ENCODE measurements around the gene POLA2.
"Not testable (repeated sequence)": the region's sequence is repeated elsewhere in the genome, so short reads cannot be mapped to it uniquely, and the experiment has no call there.

The POLA2 gene, protein sequence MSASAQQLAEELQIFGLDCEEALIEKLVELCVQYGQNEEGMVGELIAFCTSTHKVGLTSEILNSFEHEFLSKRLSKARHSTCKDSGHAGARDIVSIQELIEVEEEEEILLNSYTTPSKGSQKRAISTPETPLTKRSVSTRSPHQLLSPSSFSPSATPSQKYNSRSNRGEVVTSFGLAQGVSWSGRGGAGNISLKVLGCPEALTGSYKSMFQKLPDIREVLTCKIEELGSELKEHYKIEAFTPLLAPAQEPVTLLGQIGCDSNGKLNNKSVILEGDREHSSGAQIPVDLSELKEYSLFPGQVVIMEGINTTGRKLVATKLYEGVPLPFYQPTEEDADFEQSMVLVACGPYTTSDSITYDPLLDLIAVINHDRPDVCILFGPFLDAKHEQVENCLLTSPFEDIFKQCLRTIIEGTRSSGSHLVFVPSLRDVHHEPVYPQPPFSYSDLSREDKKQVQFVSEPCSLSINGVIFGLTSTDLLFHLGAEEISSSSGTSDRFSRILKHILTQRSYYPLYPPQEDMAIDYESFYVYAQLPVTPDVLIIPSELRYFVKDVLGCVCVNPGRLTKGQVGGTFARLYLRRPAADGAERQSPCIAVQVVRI

DNA sequence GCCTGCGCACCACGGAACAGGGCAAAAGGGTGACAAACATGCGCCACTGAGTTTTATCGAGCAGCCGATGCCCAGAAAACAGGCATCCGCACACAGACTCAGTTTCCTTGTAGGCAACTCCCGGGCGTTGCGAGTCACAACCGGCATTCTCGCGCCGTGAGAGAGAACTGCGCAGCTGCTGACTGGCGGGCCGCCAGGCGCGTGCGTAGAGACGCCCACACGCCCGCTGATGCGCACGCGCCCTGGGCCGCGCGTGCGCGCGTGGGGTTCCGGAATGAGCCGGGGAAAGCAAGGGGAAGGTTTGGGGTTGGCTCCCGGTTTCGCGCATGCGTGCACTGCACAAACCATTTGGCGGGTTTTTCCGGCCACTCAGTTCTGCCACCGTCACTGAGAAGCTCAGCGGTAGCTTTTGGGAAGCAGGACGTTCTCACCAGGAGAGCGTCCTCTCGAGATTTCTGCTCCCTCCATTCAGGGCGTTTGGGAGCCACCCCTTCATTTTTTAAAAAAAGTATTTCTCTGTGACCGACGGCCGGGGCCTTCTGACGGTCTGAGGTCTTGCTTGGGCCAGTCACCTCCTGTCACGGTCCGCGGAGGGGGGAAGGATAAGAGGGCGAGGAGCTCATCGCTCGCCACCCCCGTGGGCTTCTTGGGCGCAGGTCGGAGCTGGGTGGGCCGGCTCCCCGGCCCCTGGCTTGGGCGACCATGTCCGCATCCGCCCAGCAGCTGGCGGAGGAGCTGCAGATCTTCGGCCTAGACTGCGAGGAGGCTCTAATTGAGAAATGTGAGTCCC lies at the start of gene POLA2:
POLA2 (plus strand) TSS at position 372 of the 790 bp plus-strand sequence; CDS start at position 703, 331 bp downstream.
- in situ Hi-C loops (cut with MboI; ENCODE audit: low sequenced_read_pairs): no loop called here

DNA sequence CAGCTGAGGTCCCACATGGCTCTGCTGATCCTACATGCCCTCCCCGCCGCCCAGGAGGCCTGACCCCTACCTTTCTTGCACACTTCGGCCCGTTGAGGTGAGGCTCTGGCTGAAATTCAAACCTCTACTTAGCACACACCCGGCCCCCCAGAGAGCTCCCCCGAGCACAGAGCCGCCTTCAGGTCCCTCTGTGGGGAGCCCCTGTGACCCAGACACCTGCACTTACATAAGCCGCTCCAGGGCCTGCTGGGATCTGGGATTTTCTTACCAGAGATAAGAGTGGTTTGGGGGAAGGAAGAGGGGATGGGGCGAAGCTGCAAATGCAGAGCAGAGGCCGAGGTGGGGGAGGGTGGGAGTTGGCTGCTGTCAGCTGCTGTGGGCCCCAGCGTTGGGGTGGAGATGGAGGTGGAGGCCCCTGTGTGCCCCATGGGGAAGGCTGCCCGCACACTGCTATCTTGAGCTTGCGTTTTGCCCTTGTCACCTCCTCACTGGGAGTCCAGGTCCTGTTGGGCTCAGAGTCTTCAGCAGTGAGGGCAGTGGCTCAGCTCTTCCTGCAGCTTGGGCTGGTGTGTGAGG lies 49.4 kb upstream of the POLA2 start:
- in situ Hi-C loops (cut with MboI; ENCODE audit: low sequenced_read_pairs): no loop called here

DNA sequence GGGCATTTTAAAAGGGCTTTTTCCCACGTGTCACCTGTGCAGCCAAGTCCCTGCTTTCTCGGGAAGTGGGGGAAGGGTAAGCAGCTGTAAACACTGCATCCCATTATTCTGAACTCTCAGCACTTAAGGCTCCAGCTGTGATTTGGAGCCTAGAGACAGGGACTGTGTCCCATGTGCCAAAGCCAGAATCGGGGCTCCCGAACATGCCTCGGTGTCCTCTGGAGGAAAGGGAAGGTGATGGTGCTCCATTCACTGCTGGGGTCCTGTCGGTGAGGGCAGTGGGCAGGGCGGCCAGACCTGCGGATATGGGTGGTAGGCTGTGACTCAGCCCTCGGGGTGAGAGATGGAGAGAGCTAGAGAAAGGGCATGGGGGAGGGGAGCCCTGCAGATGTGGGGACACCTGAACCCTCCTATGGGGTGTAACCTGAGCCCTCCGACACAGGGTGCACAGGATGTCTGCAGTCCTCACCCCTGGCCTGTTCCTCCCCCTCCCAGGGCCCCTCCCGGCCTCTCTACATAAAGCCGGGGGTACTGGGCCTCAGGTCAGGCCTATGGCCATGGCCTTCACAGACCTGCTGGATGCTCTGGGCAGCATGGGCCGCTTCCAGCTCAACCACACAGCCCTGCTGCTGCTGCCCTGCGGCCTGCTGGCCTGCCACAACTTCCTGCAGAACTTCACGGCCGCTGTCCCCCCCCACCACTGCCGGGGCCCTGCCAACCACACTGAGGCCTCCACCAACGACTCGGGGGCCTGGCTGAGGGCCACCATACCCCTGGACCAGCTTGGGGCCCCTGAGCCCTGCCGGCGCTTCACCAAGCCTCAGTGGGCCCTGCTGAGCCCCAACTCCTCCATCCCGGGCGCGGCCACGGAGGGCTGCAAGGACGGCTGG lies 48.2 kb upstream of the POLA2 start:
- in situ Hi-C loops (cut with MboI; ENCODE audit: low sequenced_read_pairs): no loop called here

DNA sequence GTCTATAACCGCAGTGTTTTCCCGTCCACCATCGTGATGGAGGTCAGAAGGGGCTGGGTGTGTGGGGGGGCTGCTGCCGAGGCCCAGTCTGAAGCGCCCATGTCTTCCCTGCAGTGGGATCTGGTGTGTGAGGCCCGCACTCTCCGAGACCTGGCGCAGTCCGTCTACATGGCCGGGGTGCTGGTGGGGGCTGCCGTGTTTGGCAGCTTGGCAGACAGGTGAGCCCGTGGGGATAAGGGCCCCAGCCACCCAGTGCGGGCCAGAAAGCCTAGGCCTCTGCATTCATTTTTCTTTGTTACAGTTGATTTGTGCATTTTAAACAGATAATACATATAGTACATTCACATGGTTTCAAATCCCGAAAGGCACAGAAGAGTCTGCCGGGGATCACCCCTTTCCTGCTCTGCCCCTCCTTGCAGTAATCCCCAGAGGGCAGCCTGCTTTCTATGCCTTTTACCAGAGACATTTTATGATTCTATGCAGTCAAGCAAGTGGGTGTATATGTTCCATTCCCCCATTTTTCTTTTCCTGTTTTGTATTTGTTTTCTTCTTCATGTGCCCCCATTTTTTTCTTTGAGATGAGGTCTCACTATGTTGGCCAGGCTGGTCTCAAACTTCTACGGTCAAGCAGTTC lies 47.4 kb upstream of the POLA2 start:
- in situ Hi-C loops (cut with MboI; ENCODE audit: low sequenced_read_pairs): no loop called here

DNA sequence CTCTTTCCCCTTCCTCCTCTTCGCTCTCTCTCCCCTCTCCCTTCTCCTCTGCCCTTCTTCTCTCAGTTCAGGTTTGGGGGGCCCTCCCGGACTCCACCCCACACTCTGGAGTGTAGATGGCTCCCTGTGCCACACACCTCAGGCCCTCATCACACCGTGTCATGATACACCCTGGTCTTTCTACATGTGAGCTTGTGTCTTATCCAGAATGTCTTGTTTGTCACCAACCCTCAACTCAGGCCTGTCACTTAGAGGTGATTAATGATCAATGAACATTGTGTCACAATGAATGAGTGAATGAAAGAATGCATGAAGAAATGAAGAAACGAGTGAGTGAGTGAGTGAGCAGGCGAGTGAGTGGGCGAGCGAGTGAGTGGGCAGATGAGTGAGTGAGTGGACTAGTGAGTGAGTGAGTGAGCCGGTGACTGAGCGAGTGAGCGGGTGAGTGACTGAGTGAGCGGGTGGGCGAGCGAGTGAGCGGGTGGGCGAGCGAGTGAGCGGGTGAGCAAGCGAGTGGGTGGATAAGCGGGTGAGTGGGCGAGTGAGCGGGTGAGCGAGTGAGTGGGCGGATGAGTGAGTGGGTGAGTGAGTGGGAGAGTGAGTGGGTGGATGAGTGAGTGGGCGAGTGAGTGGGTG lies 46.2 kb upstream of the POLA2 start:
- in situ Hi-C loops (cut with MboI; ENCODE audit: low sequenced_read_pairs): no loop called here

DNA sequence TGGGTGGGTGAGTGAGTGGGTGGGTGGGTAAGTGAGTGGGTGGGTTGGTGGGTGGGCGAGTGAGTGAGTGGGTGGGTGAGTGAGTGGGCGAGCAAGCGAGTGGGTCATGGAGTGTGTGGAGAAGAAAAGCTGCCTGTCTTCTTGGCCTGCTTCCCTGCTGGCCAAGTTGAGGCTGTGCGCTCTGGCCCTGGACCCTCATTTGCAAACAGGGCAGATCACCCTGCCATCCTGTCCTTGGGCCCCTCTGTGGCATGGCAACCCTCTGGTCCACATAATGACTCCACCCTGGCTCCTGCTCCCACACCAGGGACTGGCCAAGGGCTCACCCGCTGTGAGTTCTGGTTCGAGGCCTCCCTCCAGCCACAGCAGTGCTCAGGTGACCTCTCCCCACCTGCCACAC lies 44.9 kb upstream of the POLA2 start:
- in situ Hi-C loops (cut with MboI; ENCODE audit: low sequenced_read_pairs): no loop called here

DNA sequence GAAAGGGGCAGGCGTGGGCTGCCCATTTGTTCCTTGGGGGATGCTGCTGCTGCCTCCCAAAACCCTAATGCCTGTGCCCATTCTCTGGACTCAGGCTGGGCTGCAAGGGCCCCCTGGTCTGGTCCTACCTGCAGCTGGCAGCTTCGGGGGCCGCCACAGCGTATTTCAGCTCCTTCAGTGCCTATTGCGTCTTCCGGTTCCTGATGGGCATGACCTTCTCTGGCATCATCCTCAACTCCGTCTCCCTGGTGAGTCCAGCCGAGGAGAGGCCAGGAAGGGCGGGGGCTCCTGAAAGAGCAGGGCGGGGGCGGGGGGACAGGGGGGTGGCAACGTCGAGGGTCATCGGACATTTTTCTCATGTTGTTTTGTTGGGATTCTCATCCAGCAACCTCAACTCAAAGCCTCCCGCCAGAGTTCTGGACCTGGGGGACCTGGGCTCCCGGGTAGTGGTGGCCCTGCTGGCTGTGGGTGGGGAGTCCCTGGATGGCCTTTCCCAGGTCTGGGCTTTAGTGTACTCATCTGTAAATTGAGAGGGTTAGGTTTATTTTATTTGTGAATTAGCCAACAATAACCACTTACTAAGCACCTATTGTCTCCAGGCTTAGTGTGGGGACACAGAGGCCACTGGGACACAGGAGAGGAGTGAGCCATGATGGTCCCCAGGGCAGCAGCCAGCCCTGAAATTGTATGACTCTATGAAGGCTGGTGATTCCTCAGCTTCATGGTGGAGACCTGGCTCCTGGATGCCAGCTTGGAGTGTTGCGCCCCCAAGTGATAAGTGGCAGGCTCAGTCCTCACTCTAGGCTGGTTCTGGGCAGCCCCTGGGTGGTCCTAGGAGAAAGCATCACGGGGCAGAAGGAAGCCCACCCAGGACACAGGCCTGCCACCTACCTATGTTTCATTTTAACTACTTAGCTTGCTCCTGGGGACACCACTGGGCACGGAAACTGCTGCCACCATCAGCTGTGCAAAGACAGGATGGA lies 44.0 kb upstream of the POLA2 start:
- in situ Hi-C loops (cut with MboI; ENCODE audit: low sequenced_read_pairs): no loop called here

DNA sequence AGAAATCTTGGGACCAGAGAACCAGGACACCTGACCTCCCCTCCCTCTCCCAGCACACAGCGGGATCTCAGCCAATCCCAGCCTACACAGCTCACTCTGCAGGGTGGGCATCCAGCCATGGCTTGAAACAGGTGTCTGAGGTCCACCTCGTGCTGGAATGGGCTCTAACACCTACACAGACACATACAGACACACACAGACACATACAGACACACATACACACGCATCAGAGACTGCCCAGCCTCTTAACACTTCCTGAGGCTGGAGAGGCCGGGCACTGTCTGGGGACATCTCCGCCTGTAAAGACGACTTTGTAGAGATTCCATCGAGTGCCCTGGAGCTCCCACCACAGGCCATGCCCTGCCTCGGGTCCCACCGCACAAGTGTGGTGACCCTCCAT lies 43.3 kb upstream of the POLA2 start:
- in situ Hi-C loops (cut with MboI; ENCODE audit: low sequenced_read_pairs): no loop called here

DNA sequence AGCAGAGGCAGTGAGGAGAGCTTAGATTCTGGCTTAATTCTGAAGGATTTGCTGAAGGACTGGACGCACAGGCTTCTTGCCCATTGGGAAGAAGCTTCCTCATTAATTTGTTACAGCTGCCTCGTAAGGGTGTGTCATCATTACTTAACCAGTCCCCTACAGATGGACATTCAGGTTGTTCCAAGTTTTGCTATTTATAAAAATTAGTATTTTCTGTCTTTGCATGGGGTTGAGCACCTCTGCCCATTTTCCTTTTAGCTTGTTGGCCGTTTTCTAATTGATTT lies 41.9 kb upstream of the POLA2 start:
- in situ Hi-C loops (cut with MboI; ENCODE audit: low sequenced_read_pairs): no loop called here

DNA sequence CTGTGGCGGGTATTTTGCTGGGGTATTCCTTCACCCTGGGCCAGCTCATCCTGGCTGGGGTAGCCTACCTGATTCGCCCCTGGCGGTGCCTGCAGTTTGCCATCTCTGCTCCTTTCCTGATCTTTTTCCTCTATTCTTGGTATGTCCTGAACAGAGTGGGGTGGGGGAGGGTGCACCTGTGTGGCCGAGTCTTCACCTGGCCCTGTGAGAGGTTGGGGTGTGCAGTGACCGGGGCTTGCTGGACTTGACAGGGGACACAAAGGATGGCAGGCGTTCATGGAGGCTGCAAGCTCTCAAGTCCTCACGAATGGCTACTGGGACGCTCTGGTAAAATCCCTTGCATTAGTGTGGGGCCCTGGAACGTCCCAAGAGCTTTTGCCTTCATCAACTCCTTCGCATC lies 40.7 kb upstream of the POLA2 start:
- in situ Hi-C loops (cut with MboI; ENCODE audit: low sequenced_read_pairs): no loop called here

DNA sequence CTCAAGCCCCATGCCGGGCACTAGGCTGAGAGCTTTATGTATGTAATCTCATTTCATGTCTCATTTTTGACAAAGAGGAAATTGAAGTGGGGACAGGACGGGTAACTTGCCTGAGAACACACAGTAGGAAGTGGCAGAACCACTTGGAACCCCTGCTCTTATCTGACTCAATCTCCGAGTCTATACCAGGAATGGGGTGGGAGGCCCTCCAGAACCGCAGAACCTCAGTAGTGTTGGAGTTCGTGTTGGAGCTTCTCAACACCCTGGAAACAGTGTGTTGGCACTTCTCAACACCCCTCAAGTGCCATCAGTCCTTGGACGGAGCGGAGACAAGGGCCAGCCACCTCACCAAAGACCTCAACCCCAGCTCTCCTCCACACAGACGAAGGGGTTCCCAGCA lies 38.8 kb upstream of the POLA2 start:
- in situ Hi-C loops (cut with MboI; ENCODE audit: low sequenced_read_pairs): no loop called here

DNA sequence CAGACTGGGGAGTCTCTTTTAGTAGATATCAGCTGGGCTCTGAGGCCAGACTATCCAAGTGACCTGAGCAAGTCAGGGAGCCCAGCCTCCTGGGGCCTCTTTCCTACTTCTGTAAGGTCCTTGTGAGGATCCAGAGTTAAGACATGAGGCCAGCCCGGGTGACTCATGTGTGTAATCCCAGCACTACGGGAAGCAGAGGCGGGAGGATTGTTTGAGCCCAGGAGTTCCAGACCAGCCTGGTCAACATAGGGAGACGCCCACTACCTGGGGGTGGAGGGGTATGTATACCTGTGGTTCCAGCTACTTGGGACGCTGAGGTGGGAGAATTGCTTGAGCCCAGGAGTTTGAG lies 36.9 kb upstream of the POLA2 start:
- in situ Hi-C loops (cut with MboI; ENCODE audit: low sequenced_read_pairs): no loop called here

DNA sequence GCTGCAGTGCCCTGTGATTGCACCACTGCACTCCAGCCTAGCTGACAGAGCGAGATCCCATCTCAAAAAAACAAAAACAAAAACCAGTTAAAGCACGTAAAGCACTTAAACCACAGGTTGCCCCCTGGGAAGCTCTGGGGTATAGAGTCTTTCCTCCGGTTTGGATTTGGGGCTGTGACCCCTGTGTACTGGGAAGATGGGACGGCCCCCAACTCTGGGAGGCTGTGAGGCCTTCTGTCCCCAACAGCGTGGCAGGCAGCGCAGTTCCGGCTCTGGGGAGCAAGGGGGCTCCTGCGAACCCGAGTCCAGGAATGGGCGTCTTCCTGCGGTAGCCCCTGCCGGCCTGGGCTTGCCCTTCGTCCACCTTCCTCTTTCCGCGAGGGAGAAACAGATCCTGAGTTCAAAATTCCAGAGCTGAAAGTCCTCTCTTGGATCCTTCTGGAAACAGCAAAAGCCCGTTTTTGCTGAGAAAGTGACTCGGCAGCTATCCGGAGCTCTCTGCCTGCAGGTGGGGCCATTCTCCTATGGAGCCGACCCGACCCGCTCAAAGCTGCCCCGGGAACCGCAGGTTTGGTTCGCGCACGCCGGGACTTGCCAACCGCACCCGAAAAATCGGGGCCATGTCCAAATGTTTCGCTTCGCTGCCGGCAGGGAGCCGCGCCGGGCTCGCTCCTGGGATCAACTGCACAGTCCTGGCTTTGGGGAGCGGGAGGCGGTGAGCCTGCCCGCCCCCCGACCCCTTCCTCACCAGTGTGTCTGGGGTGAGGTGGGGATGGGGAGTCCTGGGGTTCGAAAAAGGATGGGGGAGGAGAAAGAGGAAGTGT lies 36.3 kb upstream of the POLA2 start:
- in situ Hi-C loops (cut with MboI; ENCODE audit: low sequenced_read_pairs): no loop called here

DNA sequence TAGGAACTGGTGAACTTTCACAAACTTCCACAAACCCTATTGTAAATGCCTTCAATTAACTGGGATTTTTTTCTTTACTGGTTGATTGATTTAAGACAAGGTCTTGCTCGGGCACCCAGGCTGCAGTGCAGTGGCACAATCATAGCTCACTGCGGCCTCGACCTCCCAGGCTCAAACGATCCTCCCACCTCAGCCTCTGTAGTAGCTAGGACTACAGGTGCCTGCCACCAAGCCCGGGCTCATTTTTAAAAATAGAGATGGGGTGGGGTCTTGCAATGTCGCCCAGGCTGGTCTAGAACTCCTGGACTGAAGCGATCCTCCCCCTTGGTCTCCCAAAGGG lies 35.7 kb upstream of the POLA2 start:
- in situ Hi-C loops (cut with MboI; ENCODE audit: low sequenced_read_pairs): no loop called here

DNA sequence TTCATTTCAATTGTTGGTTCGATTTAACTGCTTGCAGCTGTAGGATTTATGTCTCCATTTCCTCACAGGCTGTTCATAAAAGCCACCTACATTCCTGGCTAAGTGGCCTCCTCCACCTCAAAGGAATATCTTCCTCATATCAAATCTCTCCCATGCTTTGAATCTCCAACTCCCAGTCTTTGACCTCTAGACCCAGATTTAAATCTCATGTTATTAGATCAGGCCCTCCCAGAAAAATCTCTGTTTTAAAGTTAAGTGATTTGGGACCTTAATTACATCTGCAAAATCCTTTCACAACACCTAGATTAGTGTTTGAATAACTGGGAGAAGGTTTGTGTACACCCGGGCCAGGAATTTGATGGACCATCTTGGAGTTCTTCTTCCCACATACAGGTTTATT lies 33.9 kb upstream of the POLA2 start:
- in situ Hi-C loops (cut with MboI; ENCODE audit: low sequenced_read_pairs): no loop called here

DNA sequence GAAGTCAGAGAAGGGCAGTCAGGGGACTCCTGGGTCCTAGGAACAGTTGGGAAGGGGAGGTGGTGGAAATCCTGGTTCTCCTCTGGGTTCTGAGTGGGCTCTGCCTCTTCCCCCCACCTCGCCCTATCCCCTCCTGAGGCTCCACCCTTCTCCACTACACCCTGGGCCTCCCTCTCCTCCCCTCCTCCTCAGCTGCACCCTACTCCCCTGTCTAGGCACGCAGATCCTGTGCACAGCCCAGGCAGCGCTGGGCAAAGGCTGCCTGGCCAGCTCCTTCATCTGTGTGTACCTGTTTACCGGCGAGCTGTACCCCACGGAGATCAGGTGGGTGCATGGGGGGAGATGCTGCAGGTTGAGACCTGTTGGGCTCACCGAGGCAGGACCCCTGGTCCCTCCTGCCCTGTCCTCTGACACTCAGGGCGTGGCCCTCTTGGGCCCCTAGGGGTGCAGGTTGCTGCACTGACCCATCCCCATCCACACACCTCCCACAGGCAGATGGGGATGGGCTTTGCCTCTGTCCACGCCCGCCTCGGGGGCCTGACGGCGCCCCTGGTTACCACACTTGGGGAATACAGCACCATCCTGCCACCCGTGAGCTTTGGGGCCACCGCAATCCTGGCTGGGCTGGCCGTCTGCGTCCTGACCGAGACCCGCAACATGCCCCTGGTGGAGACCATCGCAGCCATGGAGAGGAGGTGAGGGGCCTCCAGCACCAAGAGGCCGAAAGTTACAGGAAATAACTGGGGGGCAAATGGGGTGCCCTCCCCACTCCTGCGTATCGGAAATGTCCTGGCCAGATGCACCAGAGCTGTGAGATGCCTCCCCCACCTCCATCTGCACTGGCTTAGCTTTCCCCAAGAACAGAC lies 25.3 kb upstream of the POLA2 start:
- in situ Hi-C loops (cut with MboI; ENCODE audit: low sequenced_read_pairs): no loop called here

DNA sequence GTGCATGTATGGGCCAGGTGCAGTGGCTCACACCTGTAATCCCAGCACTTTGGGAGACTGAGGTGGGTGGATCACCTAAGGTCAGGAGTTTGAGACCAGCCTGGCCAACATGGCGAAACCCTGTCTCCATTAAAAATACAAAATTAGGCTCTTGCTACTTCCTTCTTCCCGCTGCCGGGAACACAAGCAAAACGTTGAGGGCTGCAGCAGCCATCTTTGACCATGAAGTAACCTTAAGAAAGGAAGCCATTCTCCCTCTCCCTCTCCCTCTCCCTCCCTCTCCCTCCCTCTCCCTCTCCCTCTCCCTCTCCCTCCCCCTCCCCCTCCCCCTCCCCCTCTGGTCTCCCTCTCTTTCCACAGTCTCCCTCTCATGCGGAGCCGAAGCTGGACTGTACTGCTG lies 23.5 kb upstream of the POLA2 start:
- in situ Hi-C loops (cut with MboI; ENCODE audit: low sequenced_read_pairs): not testable (repeated sequence)

All from hTERT RPE-1 (cell line).